HepG2 (cell line): Measurements from ENCODE around the gene CTRL. TPM values are rescaled to one million over a fixed set of nuclear protein-coding genes. Genes with fewer than 3 reads are reported as not detected.

ENCODE experiments used
- CBFB ChIP-seq: sonication (generic); formaldehyde crosslinking; IDR thresholded peaks from 2 replicates; pipeline ENCODE4 v1.4.0; 2020; ENCODE audit warnings: missing genetic modification reagents
- CEBPB ChIP-seq: IDR thresholded peaks from 2 replicates; pipeline ENCODE4 v1.6.1; 2011; ENCODE audit warnings: low read depth, low read length, improper control_type of control experiment, borderline replicate concordance
- CHCHD3 ChIP-seq: sonication (generic); formaldehyde crosslinking; IDR thresholded peaks from 2 replicates; pipeline ENCODE4 v1.8.0; 2022; ENCODE audit warnings: mild to moderate bottlenecking, missing genetic modification reagents, moderate library complexity
- DPF2 ChIP-seq: sonication (generic); formaldehyde crosslinking; IDR thresholded peaks from 2 replicates; pipeline ENCODE4 v1.4.0; 2020; ENCODE audit warnings: mild to moderate bottlenecking, low read depth, missing genetic modification reagents, borderline replicate concordance
- HDAC1 ChIP-seq: sonication (generic); formaldehyde crosslinking; IDR thresholded peaks from 2 replicates; pipeline ENCODE4 v1.5.1; 2020; ENCODE audit warnings: mild to moderate bottlenecking, missing genetic modification reagents
- IRF2 ChIP-seq: IDR thresholded peaks from 2 replicates; pipeline ENCODE4 v1.6.1; 2018; ENCODE audit warnings: missing genetic modification reagents, missing compliant biosample characterization
- JUNB ChIP-seq: sonication (generic); formaldehyde crosslinking; IDR thresholded peaks from 2 replicates; pipeline ENCODE4 v1.8.0; 2022; ENCODE audit warnings: missing genetic modification reagents, mild to moderate bottlenecking, borderline replicate concordance
- KDM1A ChIP-seq: IDR thresholded peaks from 2 replicates; pipeline ENCODE4 v1.6.1; 2016; ENCODE audit warnings: missing compliant biosample characterization
- NCOA1 ChIP-seq: sonication (generic); formaldehyde crosslinking; IDR thresholded peaks from 2 replicates; pipeline ENCODE4 v1.9.0; 2021; ENCODE audit warnings: missing genetic modification reagents
- NRL ChIP-seq: sonication (generic); formaldehyde crosslinking; IDR thresholded peaks from 2 replicates; pipeline ENCODE4 v1.5.0; 2020; ENCODE audit warnings: missing genetic modification reagents, mild to moderate bottlenecking, moderate library complexity, borderline replicate concordance
- PAX8 ChIP-seq: sonication (generic); formaldehyde crosslinking; IDR thresholded peaks from 2 replicates; pipeline ENCODE4 v1.8.0; 2022; ENCODE audit warnings: mild to moderate bottlenecking, missing genetic modification reagents, borderline replicate concordance
- XRCC5 ChIP-seq: fragments of 200-400 bp; formaldehyde crosslinking; optimal IDR thresholded peaks from 2 replicates; pipeline ENCODE3; 2017; ENCODE audit warnings: mild to moderate bottlenecking, low read length
- ZBTB38 ChIP-seq: sonication (generic); formaldehyde crosslinking; IDR thresholded peaks from 2 replicates; pipeline ENCODE4 v1.5.1; 2020; ENCODE audit warnings: mild to moderate bottlenecking, missing genetic modification reagents
- ZFAT ChIP-seq: sonication (generic); formaldehyde crosslinking; conservative IDR thresholded peaks from 2 replicates; pipeline ENCODE4 v1.8.1; 2023; ENCODE audit warnings: missing genetic modification reagents, inconsistent platforms
- ZMYM2 ChIP-seq: sonication (generic); formaldehyde crosslinking; IDR thresholded peaks from 2 replicates; pipeline ENCODE4 v1.8.0; 2022; ENCODE audit warnings: mild to moderate bottlenecking, missing genetic modification reagents
- ZNF44 ChIP-seq: sonication (generic); formaldehyde crosslinking; IDR thresholded peaks from 2 replicates; pipeline ENCODE4 v1.5.1; 2020; ENCODE audit warnings: mild to moderate bottlenecking, missing genetic modification reagents
- ZNF570 ChIP-seq: sonication (generic); formaldehyde crosslinking; IDR thresholded peaks from 2 replicates; pipeline ENCODE4 v1.4.0; 2020; ENCODE audit warnings: mild to moderate bottlenecking, missing genetic modification reagents, borderline replicate concordance
- ZNF598 ChIP-seq: sonication (generic); formaldehyde crosslinking; IDR thresholded peaks from 2 replicates; pipeline ENCODE4 v1.5.1; 2020; ENCODE audit warnings: mild to moderate bottlenecking, missing genetic modification reagents, borderline replicate concordance
- ZNF674 ChIP-seq: sonication (generic); formaldehyde crosslinking; IDR thresholded peaks from 2 replicates; pipeline ENCODE4 v1.5.0; 2020; ENCODE audit warnings: low read depth, mild to moderate bottlenecking, missing genetic modification reagents
- polyA plus RNA-seq, 8 experiments: library from polyadenylated mRNA; depleted of rRNA in 3 of 8; stranded (reverse) in 7 of 8; unstranded in 1 of 8; fragments of >200 nt; fragmentation: Illumina TruSeq in 4 of 8; extraction: Trizol in 4 of 8; gene quantifications; 2 replicates each; pipeline versions ENCODE4 v1.2.1 to v1.2.3, GENCODE V29; 2011 to 2016; ENCODE audit warnings: low read depth in 4 of 8, missing spikeins in 1 of 8, mixed read lengths in 1 of 8; ENCODE audit not compliant: insufficient read depth in 1 of 8
- total RNA-seq, 5 experiments: library from RNA; depleted of rRNA; stranded (reverse); fragments of >200 nt; fragmentation: Illumina TruSeq; extraction: Trizol; gene quantifications; 2 replicates each; pipeline ENCODE4 v1.2.3, GENCODE V29; 2016; ENCODE audit warnings: low read depth in 1 of 5
- TF ChIP-seq, protein P1 (sequence below): sonication (generic); formaldehyde crosslinking; IDR thresholded peaks from 2 replicates; pipeline ENCODE4 v1.4.0; 2020; ENCODE audit warnings: low read depth, mild to moderate bottlenecking, missing genetic modification reagents
- TF ChIP-seq, protein P2 (sequence below): IDR thresholded peaks from 2 replicates; pipeline ENCODE4 v1.4.0; 2020; ENCODE audit warnings: mild to moderate bottlenecking, missing genetic modification reagents
- TF ChIP-seq, protein P3 (sequence below): IDR thresholded peaks from 2 replicates; pipeline ENCODE4 v1.6.1; 2016; ENCODE audit warnings: control low read depth
- TF ChIP-seq, protein P4 (sequence below): sonication (generic); formaldehyde crosslinking; IDR thresholded peaks from 2 replicates; pipeline ENCODE4 v1.5.1; 2020; ENCODE audit warnings: missing genetic modification reagents, mild to moderate bottlenecking, borderline replicate concordance

The CTRL gene
- total and polyA plus RNA-seq, 2 of the 13 experiments (the other 11 are each of a cell fraction or from before 2014, with no cell fraction given), result 1.9 to 2.7 TPM

DNA sequence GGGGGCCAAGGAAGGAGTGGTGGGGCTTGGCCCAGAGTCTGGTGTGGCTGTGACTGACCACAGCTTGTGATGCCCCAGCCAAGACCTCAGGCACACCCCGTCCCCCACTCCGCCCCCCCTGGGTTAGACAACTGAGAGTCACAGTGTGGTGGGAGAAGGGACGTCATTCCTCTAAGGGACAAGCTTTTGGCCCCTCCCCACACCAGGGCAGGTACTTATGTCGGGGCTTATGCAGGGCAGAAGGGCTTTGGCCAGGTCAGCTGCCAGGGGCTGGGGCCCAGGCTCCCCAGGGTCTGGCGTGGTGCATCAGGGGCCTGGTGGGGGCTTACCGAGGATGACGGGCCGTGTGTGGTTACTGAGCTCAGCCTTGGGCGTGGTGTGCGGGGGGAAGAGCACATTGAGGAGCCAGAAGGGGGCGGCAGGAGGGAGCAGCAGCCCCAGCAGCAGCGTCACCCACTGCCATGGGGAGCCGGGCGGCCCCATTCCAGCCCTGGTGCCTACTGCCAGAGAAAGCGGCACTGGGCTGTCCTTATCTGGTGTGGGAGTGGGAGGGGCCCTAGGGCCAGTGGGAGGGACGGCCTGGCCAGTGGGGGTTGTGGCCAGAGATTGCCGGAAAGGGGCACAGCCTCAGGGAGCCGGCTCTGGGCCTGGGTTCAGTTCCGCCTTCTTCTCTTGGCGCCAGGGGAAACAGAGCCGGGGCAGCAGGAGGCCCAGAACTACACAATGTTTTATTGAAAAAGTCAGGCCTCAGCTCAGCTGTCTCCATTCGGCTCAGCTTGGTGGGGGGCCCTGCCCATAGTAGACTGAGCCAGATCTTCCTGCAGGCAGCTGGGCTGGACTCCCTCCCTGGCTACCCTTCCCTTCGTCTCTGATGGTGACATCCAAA, 12.2 kb upstream of the CTRL start, which contains the start of gene LCAT (continued):
- TF ChIP-seq ZNF570 (CRISPR knock-in tag) (no peak), DPF2 (no peak), PAX8 (CRISPR knock-in tag) (no peak), CHCHD3 (CRISPR knock-in tag) (peak; percentile 88; the same call in 1 of the 2 replicates), ZBTB38 (CRISPR knock-in tag) (no peak), CEBPB (no peak), HDAC1 (CRISPR knock-in tag) (0 out of 2 replicates have a peak, but pooled peaks have one; percentile 12), ZNF44 (peak; percentile 91; the same call in 1 of the 2 replicates), JUNB (CRISPR knock-in tag) (no peak), NCOA1 (CRISPR knock-in tag) (no peak), IRF2 (peak; percentile 43; the same call in 1 of the 2 replicates), ZNF598 (CRISPR knock-in tag) (0 out of 2 replicates have a peak, but pooled peaks have one; percentile 37), NRL (peak; percentile 69; the same call in 1 of the 2 replicates), XRCC5 (peak; percentile 87), ZNF674 (CRISPR knock-in tag) (0 out of 2 replicates have a peak, but pooled peaks have one; percentile 21), KDM1A (no peak; the same call in 1 of the 2 replicates), ZFAT (CRISPR knock-in tag) (no peak), CBFB (CRISPR knock-in tag) (no peak; the same call in 1 of the 2 replicates), ZMYM2 (CRISPR knock-in tag) (peak; percentile 74; the same call in 1 of the 2 replicates)
- TF ChIP-seq, protein P1, sequence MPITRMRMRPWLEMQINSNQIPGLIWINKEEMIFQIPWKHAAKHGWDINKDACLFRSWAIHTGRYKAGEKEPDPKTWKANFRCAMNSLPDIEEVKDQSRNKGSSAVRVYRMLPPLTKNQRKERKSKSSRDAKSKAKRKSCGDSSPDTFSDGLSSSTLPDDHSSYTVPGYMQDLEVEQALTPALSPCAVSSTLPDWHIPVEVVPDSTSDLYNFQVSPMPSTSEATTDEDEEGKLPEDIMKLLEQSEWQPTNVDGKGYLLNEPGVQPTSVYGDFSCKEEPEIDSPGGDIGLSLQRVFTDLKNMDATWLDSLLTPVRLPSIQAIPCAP (CRISPR knock-in tag), result no peak
- TF ChIP-seq, protein P2, sequence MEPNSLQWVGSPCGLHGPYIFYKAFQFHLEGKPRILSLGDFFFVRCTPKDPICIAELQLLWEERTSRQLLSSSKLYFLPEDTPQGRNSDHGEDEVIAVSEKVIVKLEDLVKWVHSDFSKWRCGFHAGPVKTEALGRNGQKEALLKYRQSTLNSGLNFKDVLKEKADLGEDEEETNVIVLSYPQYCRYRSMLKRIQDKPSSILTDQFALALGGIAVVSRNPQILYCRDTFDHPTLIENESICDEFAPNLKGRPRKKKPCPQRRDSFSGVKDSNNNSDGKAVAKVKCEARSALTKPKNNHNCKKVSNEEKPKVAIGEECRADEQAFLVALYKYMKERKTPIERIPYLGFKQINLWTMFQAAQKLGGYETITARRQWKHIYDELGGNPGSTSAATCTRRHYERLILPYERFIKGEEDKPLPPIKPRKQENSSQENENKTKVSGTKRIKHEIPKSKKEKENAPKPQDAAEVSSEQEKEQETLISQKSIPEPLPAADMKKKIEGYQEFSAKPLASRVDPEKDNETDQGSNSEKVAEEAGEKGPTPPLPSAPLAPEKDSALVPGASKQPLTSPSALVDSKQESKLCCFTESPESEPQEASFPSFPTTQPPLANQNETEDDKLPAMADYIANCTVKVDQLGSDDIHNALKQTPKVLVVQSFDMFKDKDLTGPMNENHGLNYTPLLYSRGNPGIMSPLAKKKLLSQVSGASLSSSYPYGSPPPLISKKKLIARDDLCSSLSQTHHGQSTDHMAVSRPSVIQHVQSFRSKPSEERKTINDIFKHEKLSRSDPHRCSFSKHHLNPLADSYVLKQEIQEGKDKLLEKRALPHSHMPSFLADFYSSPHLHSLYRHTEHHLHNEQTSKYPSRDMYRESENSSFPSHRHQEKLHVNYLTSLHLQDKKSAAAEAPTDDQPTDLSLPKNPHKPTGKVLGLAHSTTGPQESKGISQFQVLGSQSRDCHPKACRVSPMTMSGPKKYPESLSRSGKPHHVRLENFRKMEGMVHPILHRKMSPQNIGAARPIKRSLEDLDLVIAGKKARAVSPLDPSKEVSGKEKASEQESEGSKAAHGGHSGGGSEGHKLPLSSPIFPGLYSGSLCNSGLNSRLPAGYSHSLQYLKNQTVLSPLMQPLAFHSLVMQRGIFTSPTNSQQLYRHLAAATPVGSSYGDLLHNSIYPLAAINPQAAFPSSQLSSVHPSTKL (CRISPR knock-in tag), result peak; percentile 37; the same call in 1 of the 2 replicates
- TF ChIP-seq, protein P3, sequence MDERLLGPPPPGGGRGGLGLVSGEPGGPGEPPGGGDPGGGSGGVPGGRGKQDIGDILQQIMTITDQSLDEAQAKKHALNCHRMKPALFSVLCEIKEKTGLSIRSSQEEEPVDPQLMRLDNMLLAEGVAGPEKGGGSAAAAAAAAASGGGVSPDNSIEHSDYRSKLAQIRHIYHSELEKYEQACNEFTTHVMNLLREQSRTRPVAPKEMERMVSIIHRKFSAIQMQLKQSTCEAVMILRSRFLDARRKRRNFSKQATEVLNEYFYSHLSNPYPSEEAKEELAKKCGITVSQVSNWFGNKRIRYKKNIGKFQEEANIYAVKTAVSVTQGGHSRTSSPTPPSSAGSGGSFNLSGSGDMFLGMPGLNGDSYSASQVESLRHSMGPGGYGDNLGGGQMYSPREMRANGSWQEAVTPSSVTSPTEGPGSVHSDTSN (CRISPR knock-in tag), result 0 out of 2 replicates have a peak, but pooled peaks have one; percentile 7
- TF ChIP-seq, protein P4, sequence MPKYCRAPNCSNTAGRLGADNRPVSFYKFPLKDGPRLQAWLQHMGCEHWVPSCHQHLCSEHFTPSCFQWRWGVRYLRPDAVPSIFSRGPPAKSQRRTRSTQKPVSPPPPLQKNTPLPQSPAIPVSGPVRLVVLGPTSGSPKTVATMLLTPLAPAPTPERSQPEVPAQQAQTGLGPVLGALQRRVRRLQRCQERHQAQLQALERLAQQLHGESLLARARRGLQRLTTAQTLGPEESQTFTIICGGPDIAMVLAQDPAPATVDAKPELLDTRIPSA, result no peak
